Measurements from ENCODE around the gene SPESP1.

Gene SPESP1

GRCh38 chr15:68991723-68992122, 61.4 kb downstream of the SPESP1 start:
- no peak for DNase-seq (ENCODE audit: low read depth)

GRCh38 chr15:68992696-68993095, 62.4 kb downstream of the SPESP1 start:
- DNase-seq (ENCODE audit: low read depth): no peak

- DNase-seq (ENCODE audit: low read depth): no peak
Measured at GRCh38 chr15:68993276-68993675, 63.0 kb downstream of the SPESP1 start.

- DNase-seq (ENCODE audit: low read depth): no peak
Measured at GRCh38 chr15:68994149-68994548, 63.8 kb downstream of the SPESP1 start.

- DNase-seq (ENCODE audit: low read depth): no peak
Measured at GRCh38 chr15:68994981-68995761, 64.8 kb downstream of the SPESP1 start.

Data from fibroblast of gingiva (primary cell).